IMR-90 (cell line): ENCODE measurements around the gene AZU1. TPM values are rescaled to one million over a fixed set of nuclear protein-coding genes. Genes with fewer than 3 reads are reported as not detected.

Experiments
- CHD1 ChIP-seq: IDR thresholded peaks from 2 replicates; pipeline ENCODE4 v1.6.1; 2012; ENCODE audit warnings: low read depth, low read length, improper control_type of control experiment
- POLR2A ChIP-seq: IDR thresholded peaks from 2 replicates; pipeline ENCODE4 v1.6.1; 2012; ENCODE audit warnings: mild to moderate bottlenecking, low read depth, low read length
- polyA plus RNA-seq, 3 experiments: library from polyadenylated mRNA; depleted of rRNA; stranded (reverse); fragments of >200 nt; gene quantifications; 2 replicates each; pipeline ENCODE4 v1.2.3, GENCODE V29; 2012; ENCODE audit warnings: low replicate concordance in 1 of 3
- total RNA-seq: library from RNA; depleted of rRNA; stranded (reverse); fragments of >200 nt; gene quantifications from 2 replicates; pipeline ENCODE4 v1.2.3, GENCODE V29; 2012
- TF ChIP-seq, protein P1 (sequence below): conservative IDR thresholded peaks from 2 replicates; pipeline ENCODE4 v1.5.1; 2012; ENCODE audit warnings: mild to moderate bottlenecking, low read depth, low read length, improper control_type of control experiment

The AZU1 gene
- total and polyA plus RNA-seq, 2 of the 4 experiments (the other 2 are of a cell fraction) = 0.12 TPM; not detected in 1

DNA sequence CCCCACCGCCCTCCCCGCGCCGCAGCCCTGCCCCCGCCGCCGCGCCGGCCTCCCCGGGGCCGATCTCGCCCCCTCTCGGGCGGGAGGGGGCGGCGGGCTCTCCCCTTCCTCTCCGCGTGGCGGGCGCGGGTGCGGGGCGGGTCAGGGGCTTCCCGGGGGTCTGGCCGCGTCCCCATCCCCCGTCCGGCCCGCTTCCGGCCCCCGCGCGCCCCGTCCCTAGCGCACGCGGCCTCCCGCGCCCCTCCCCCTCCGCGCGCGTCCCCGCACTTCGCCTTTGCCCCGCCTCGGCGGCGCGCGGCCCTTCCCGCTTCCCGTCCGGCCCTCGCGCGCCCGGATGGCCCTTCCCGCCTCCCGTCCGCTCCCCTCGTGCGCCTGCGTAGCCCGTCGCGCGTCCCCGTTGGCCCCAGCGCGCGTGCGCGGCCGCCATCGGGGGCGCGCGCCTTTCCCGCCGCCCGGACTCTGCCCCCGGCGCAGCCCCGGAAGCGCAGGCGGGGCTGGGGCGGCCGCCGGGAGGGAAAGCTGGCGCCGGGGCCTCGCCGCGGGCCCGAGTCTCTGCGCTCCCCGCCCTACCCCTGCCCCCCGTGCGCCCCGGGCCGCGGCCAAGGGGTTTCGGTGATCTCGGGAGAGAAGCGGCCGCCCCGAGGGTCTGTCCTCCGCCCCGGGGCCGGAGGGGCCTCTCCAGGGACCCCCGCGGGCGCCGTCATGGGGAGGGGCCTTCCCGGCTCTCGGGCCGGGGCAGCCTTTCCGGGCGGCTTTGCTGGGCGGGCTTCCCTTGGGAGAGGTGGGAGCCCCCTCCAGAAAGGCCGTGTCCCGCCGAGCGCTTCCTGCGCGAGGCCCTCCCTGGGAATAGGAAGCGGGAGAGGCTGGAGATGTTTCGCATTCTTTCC, 29.9 kb upstream of the AZU1 start (continued):
- TF ChIP-seq, protein P1, sequence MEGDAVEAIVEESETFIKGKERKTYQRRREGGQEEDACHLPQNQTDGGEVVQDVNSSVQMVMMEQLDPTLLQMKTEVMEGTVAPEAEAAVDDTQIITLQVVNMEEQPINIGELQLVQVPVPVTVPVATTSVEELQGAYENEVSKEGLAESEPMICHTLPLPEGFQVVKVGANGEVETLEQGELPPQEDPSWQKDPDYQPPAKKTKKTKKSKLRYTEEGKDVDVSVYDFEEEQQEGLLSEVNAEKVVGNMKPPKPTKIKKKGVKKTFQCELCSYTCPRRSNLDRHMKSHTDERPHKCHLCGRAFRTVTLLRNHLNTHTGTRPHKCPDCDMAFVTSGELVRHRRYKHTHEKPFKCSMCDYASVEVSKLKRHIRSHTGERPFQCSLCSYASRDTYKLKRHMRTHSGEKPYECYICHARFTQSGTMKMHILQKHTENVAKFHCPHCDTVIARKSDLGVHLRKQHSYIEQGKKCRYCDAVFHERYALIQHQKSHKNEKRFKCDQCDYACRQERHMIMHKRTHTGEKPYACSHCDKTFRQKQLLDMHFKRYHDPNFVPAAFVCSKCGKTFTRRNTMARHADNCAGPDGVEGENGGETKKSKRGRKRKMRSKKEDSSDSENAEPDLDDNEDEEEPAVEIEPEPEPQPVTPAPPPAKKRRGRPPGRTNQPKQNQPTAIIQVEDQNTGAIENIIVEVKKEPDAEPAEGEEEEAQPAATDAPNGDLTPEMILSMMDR = no peak
- TF ChIP-seq POLR2A (no peak; the same call in 1 of the 2 replicates), CHD1 (no peak)
